NCI-H1930 (cell line): Measurements from ENCODE around the gene IPPK.
"Not testable (repeated sequence)": the region's sequence is repeated elsewhere in the genome, so short reads cannot be mapped to it uniquely, and the experiment has no call there.

ENCODE experiments used
- DNase-seq, 2 experiments: peaks; one replicate each; lab custom pipeline; 2025; lab: John Stamatoyannopoulos, UW

The IPPK gene

GRCh38 chr9:92595075-92595474 lies 74.9 kb downstream of the IPPK start:
- DNase-seq = not testable (repeated sequence)

GRCh38 chr9:92592946-92593861 lies 76.7 kb downstream of the IPPK start:
- DNase-seq = no peak

GRCh38 chr9:92592537-92592936 lies 77.4 kb downstream of the IPPK start:
- DNase-seq = no peak

- no peak for DNase-seq
These were observed 79.6 kb downstream of the IPPK start for GRCh38 chr9:92590377-92590776.

- DNase-seq = no peak
These were observed 80.0 kb downstream of the IPPK start for GRCh38 chr9:92589923-92590322.

- no peak for DNase-seq
These were observed 93.8 kb downstream of the IPPK start for GRCh38 chr9:92576175-92576574.

GRCh38 chr9:92573612-92574011 lies 96.3 kb downstream of the IPPK start:
- DNase-seq = not testable (repeated sequence)

- not testable (repeated sequence) for DNase-seq
These were observed 98.1 kb downstream of the IPPK start for GRCh38 chr9:92571871-92572270.

- no peak for DNase-seq
These were observed 104.9 kb downstream of the IPPK start for GRCh38 chr9:92564982-92565381.

GRCh38 chr9:92564504-92564903 lies 105.4 kb downstream of the IPPK start:
- DNase-seq = no peak
